HepG2 (cell line): Measurements from ENCODE around the gene KRTCAP2. TPM values are rescaled to one million over a fixed set of nuclear protein-coding genes. Genes with fewer than 3 reads are reported as not detected.

Source experiments
- GTF2F1 ChIP-seq: fragments of 150-350 bp; IDR thresholded peaks from 2 replicates; pipeline ENCODE4 v1.6.1; 2014; ENCODE audit warnings: low read length
- HNRNPL ChIP-seq: fragments of 200-400 bp; formaldehyde crosslinking; IDR thresholded peaks from 2 replicates; pipeline ENCODE4 v1.6.1; 2017; ENCODE audit warnings: mild to moderate bottlenecking, low read depth, low read length
- HOXD1 ChIP-seq: sonication (generic); formaldehyde crosslinking; IDR thresholded peaks from 2 replicates; pipeline ENCODE4 v1.5.0; 2020; ENCODE audit warnings: missing genetic modification reagents
- MED8 ChIP-seq: sonication (generic); formaldehyde crosslinking; IDR thresholded peaks from 2 replicates; pipeline ENCODE4 v1.8.1; 2023; ENCODE audit warnings: mild to moderate bottlenecking, missing genetic modification reagents; ENCODE audit not compliant: insufficient replicate concordance
- RXRB ChIP-seq: IDR thresholded peaks from 2 replicates; pipeline ENCODE4 v1.6.1; 2016; ENCODE audit warnings: borderline replicate concordance, missing genetic modification reagents, missing compliant biosample characterization
- SMARCE1 ChIP-seq: fragments of 450-650 bp; IDR thresholded peaks from 2 replicates; pipeline ENCODE4 v1.6.1; 2017; ENCODE audit warnings: borderline replicate concordance
- SMC3 ChIP-seq: IDR thresholded peaks from 2 replicates; pipeline ENCODE4 v1.6.1; 2011; ENCODE audit warnings: low read length, improper control_type of control experiment
- ZNF136 ChIP-seq: sonication (generic); formaldehyde crosslinking; IDR thresholded peaks from 2 replicates; pipeline ENCODE4 v1.8.1; 2022; ENCODE audit warnings: low read depth, mild to moderate bottlenecking, moderate library complexity, missing genetic modification reagents
- ZNF205 ChIP-seq: IDR thresholded peaks from 2 replicates; pipeline ENCODE4 v1.6.1; 2018; ENCODE audit warnings: missing biosample characterization, missing genetic modification reagents
- ZNF333 ChIP-seq: sonication (generic); formaldehyde crosslinking; IDR thresholded peaks from 2 replicates; pipeline ENCODE4 v1.4.0; 2020; ENCODE audit warnings: mild to moderate bottlenecking, missing genetic modification reagents, borderline replicate concordance
- ZNF546 ChIP-seq: sonication (generic); formaldehyde crosslinking; conservative IDR thresholded peaks from 2 replicates; pipeline ENCODE4 v1.8.1; 2023; ENCODE audit warnings: mild to moderate bottlenecking, missing genetic modification reagents
- ZNF781 ChIP-seq: sonication (generic); formaldehyde crosslinking; IDR thresholded peaks from 2 replicates; pipeline ENCODE4 v1.5.1; 2020; ENCODE audit warnings: borderline replicate concordance, mild to moderate bottlenecking, missing genetic modification reagents; ENCODE audit errors: not compliant biosample characterization
- ZNF841 ChIP-seq: sonication (generic); formaldehyde crosslinking; IDR thresholded peaks from 2 replicates; pipeline ENCODE4 v1.8.1; 2023; ENCODE audit warnings: missing genetic modification reagents, borderline replicate concordance
- ZNF883 ChIP-seq: sonication (generic); formaldehyde crosslinking; IDR thresholded peaks from 2 replicates; pipeline ENCODE4 v1.5.1; 2020; ENCODE audit warnings: mild to moderate bottlenecking, missing genetic modification reagents; ENCODE audit errors: not compliant biosample characterization
- ZSCAN30 ChIP-seq: sonication (generic); formaldehyde crosslinking; IDR thresholded peaks from 2 replicates; pipeline ENCODE4 v1.5.0; 2020; ENCODE audit warnings: mild to moderate bottlenecking, missing genetic modification reagents
- polyA plus RNA-seq, 8 experiments: library from polyadenylated mRNA; depleted of rRNA in 3 of 8; stranded (reverse) in 7 of 8; unstranded in 1 of 8; fragments of >200 nt; fragmentation: Illumina TruSeq in 4 of 8; extraction: Trizol in 4 of 8; gene quantifications; 2 replicates each; pipeline versions ENCODE4 v1.2.1 to v1.2.3, GENCODE V29; 2011 to 2016; ENCODE audit warnings: low read depth in 4 of 8, missing spikeins in 1 of 8, mixed read lengths in 1 of 8; ENCODE audit not compliant: insufficient read depth in 1 of 8
- total RNA-seq, 5 experiments: library from RNA; depleted of rRNA; stranded (reverse); fragments of >200 nt; fragmentation: Illumina TruSeq; extraction: Trizol; gene quantifications; 2 replicates each; pipeline ENCODE4 v1.2.3, GENCODE V29; 2016; ENCODE audit warnings: low read depth in 1 of 5
- TF ChIP-seq, protein P1 (sequence below): sonication (generic); formaldehyde crosslinking; IDR thresholded peaks from 2 replicates; pipeline ENCODE4 v1.9.0; 2021; ENCODE audit warnings: missing genetic modification reagents, borderline replicate concordance
- TF ChIP-seq, protein P2 (sequence below): sonication (generic); formaldehyde crosslinking; IDR thresholded peaks from 2 replicates; pipeline ENCODE4 v1.8.0; 2022; ENCODE audit warnings: mild to moderate bottlenecking, missing genetic modification reagents
- TF ChIP-seq, protein P3 (sequence below): sonication (generic); formaldehyde crosslinking; IDR thresholded peaks from 2 replicates; pipeline ENCODE4 v1.4.0; 2020; ENCODE audit warnings: mild to moderate bottlenecking, missing genetic modification reagents
- TF ChIP-seq, protein P4 (sequence below): sonication (generic); formaldehyde crosslinking; IDR thresholded peaks from 2 replicates; pipeline ENCODE4 v1.8.0; 2022; ENCODE audit warnings: missing genetic modification reagents, mild to moderate bottlenecking, moderate library complexity, borderline replicate concordance
- TF ChIP-seq, protein P5 (sequence below): sonication (generic); formaldehyde crosslinking; IDR thresholded peaks from 2 replicates; pipeline ENCODE4 v1.5.0; 2020; ENCODE audit warnings: missing genetic modification reagents

Gene KRTCAP2
- total and polyA plus RNA-seq, 2 of the 13 experiments (the other 11 are each of a cell fraction or from before 2014, with no cell fraction given): 77.3 to 79.4 TPM

DNA sequence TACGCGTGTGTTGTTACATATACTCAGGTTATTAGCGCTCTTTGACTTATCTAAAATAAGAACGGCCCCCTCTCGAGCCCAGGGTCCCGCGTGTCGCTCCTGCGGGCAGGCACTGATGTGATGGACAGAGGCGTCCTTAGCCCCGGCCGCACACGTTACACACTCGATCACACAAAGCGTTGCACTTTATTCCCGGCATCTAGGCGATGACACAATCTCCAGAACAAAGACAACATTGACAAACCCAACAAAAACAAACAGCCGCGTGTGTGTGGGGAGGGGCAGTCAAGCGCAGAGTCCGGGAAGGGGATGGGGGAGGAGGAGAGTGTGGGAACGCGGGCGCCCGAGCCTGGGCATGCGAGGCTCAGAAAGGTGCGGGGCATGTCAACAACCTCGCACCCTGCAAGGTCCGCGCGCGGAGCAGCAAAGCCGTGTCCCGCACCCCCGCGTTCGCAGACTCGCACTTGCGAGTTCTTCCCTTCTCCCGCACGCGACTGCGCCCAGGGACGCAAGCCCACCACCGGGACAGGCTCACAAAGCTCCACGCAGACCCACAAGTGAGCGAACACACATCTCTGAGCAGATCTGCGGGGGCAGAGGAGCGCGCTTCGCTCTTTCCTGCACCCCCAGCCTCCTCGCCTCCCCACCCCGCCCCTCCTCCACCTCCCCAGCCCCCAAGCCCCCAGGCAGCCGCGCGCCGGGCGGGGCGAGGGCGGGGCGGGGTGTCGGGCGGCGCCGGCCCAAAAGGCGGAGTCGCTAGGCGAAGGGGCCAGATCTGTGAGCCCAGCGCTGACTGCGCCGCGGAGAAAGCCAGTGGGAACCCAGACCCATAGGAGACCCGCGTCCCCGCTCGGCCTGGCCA is 45.8 kb downstream of the KRTCAP2 start, which contains the start of gene EFNA1 (continued):
- TF ChIP-seq SMC3: peak; percentile 31; the same call in 1 of the 2 replicates
- no peak for TF ChIP-seq ZNF136 (CRISPR knock-in tag)
- TF ChIP-seq MED8 (CRISPR knock-in tag): peak; percentile 94
- peak; percentile 80 for TF ChIP-seq ZNF333
- no peak for TF ChIP-seq ZNF781 (CRISPR knock-in tag)
- peak; percentile 89; the same call in 1 of the 2 replicates for TF ChIP-seq ZNF841 (CRISPR knock-in tag)
- TF ChIP-seq HOXD1 (CRISPR knock-in tag): peak; percentile 68
- TF ChIP-seq, protein P1, sequence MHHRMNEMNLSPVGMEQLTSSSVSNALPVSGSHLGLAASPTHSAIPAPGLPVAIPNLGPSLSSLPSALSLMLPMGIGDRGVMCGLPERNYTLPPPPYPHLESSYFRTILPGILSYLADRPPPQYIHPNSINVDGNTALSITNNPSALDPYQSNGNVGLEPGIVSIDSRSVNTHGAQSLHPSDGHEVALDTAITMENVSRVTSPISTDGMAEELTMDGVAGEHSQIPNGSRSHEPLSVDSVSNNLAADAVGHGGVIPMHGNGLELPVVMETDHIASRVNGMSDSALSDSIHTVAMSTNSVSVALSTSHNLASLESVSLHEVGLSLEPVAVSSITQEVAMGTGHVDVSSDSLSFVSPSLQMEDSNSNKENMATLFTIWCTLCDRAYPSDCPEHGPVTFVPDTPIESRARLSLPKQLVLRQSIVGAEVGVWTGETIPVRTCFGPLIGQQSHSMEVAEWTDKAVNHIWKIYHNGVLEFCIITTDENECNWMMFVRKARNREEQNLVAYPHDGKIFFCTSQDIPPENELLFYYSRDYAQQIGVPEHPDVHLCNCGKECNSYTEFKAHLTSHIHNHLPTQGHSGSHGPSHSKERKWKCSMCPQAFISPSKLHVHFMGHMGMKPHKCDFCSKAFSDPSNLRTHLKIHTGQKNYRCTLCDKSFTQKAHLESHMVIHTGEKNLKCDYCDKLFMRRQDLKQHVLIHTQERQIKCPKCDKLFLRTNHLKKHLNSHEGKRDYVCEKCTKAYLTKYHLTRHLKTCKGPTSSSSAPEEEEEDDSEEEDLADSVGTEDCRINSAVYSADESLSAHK (CRISPR knock-in tag): no peak
- TF ChIP-seq ZNF883 (CRISPR knock-in tag): no peak
- TF ChIP-seq, protein P2, sequence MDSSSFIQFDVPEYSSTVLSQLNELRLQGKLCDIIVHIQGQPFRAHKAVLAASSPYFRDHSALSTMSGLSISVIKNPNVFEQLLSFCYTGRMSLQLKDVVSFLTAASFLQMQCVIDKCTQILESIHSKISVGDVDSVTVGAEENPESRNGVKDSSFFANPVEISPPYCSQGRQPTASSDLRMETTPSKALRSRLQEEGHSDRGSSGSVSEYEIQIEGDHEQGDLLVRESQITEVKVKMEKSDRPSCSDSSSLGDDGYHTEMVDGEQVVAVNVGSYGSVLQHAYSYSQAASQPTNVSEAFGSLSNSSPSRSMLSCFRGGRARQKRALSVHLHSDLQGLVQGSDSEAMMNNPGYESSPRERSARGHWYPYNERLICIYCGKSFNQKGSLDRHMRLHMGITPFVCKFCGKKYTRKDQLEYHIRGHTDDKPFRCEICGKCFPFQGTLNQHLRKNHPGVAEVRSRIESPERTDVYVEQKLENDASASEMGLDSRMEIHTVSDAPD (CRISPR knock-in tag): peak; percentile 83
- peak; percentile 69; the same call in 1 of the 2 replicates for TF ChIP-seq GTF2F1
- TF ChIP-seq, protein P3, sequence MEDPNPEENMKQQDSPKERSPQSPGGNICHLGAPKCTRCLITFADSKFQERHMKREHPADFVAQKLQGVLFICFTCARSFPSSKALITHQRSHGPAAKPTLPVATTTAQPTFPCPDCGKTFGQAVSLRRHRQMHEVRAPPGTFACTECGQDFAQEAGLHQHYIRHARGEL (CRISPR knock-in tag): no peak
- TF ChIP-seq ZNF205 (CRISPR knock-in tag): peak; percentile 72; the same call in 1 of the 2 replicates
- TF ChIP-seq, protein P4, sequence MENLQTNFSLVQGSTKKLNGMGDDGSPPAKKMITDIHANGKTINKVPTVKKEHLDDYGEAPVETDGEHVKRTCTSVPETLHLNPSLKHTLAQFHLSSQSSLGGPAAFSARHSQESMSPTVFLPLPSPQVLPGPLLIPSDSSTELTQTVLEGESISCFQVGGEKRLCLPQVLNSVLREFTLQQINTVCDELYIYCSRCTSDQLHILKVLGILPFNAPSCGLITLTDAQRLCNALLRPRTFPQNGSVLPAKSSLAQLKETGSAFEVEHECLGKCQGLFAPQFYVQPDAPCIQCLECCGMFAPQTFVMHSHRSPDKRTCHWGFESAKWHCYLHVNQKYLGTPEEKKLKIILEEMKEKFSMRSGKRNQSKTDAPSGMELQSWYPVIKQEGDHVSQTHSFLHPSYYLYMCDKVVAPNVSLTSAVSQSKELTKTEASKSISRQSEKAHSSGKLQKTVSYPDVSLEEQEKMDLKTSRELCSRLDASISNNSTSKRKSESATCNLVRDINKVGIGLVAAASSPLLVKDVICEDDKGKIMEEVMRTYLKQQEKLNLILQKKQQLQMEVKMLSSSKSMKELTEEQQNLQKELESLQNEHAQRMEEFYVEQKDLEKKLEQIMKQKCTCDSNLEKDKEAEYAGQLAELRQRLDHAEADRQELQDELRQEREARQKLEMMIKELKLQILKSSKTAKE (CRISPR knock-in tag): peak; percentile 96
- peak; percentile 36; the same call in 1 of the 2 replicates for TF ChIP-seq ZSCAN30 (CRISPR knock-in tag)
- peak; percentile 88 for TF ChIP-seq HNRNPL
- TF ChIP-seq, protein P5, sequence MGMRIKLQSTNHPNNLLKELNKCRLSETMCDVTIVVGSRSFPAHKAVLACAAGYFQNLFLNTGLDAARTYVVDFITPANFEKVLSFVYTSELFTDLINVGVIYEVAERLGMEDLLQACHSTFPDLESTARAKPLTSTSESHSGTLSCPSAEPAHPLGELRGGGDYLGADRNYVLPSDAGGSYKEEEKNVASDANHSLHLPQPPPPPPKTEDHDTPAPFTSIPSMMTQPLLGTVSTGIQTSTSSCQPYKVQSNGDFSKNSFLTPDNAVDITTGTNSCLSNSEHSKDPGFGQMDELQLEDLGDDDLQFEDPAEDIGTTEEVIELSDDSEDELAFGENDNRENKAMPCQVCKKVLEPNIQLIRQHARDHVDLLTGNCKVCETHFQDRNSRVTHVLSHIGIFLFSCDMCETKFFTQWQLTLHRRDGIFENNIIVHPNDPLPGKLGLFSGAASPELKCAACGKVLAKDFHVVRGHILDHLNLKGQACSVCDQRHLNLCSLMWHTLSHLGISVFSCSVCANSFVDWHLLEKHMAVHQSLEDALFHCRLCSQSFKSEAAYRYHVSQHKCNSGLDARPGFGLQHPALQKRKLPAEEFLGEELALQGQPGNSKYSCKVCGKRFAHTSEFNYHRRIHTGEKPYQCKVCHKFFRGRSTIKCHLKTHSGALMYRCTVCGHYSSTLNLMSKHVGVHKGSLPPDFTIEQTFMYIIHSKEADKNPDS (CRISPR knock-in tag): no peak
- TF ChIP-seq SMARCE1: no peak
- TF ChIP-seq RXRB: peak; percentile 96
- no peak for TF ChIP-seq ZNF546 (CRISPR knock-in tag)
